HEK293T (cell line): Measurements from ENCODE around the gene DCAF8.

Source experiments
- CTCF ChIA-PET: fragments of 350-600 bp; formaldehyde crosslinking; extraction: SDS; loops from one replicate; lab custom pipeline; 2021; ENCODE audit warnings: antibody characterized with exemption, inconsistent platforms; lab: Yijun Ruan, JAX
- POLR2A ChIA-PET: fragments of 350-600 bp; formaldehyde crosslinking; extraction: SDS; loops from one replicate; lab custom pipeline; 2020; ENCODE audit warnings: antibody characterized with exemption, inconsistent platforms; lab: Yijun Ruan, JAX
- DNase-seq: peaks from one replicate; pipeline ENCODE4 v3.0.0; 2012; ENCODE audit warnings: mixed read lengths; ENCODE audit errors: extremely low spot score
- ARNT ChIP-seq: fragments of 450-650 bp; IDR thresholded peaks from 2 replicates; pipeline ENCODE4 v1.6.1; 2017; ENCODE audit warnings: mild to moderate bottlenecking
- BHLHE40 ChIP-seq: fragments of 450-650 bp; IDR thresholded peaks from 2 replicates; pipeline ENCODE4 v1.6.1; 2016; ENCODE audit warnings: mild to moderate bottlenecking, moderate library complexity, borderline replicate concordance
- CTBP1 ChIP-seq: fragments of 450-650 bp; IDR thresholded peaks from 2 replicates; pipeline ENCODE4 v1.6.1; 2016; ENCODE audit warnings: borderline replicate concordance
- ELF4 ChIP-seq: fragments of 450-650 bp; IDR thresholded peaks from 2 replicates; pipeline ENCODE4 v1.6.1; 2017; ENCODE audit warnings: antibody characterized with exemption
- FOXA1 ChIP-seq: fragments of 450-650 bp; IDR thresholded peaks from 2 replicates; pipeline ENCODE4 v1.6.1; 2016; ENCODE audit warnings: mild to moderate bottlenecking
- FOXK2 ChIP-seq: fragments of 450-650 bp; IDR thresholded peaks from 2 replicates; pipeline ENCODE4 v1.6.1; 2016; ENCODE audit warnings: mild to moderate bottlenecking
- FOXM1 ChIP-seq: fragments of 450-650 bp; IDR thresholded peaks from 2 replicates; pipeline ENCODE4 v1.6.1; 2017; ENCODE audit warnings: mild to moderate bottlenecking, borderline replicate concordance
- HDGF ChIP-seq: fragments of 450-650 bp; IDR thresholded peaks from 2 replicates; pipeline ENCODE4 v1.6.1; 2017; ENCODE audit warnings: antibody characterized with exemption, borderline replicate concordance
- L3MBTL2 ChIP-seq: fragments of 450-650 bp; conservative IDR thresholded peaks from 2 replicates; pipeline ENCODE4 v1.6.1; 2016; ENCODE audit warnings: mild to moderate bottlenecking
- LEF1 ChIP-seq: fragments of 450-650 bp; IDR thresholded peaks from 2 replicates; pipeline ENCODE4 v1.6.1; 2017; ENCODE audit warnings: mild to moderate bottlenecking, borderline replicate concordance
- NFRKB ChIP-seq: fragments of 450-650 bp; IDR thresholded peaks from 2 replicates; pipeline ENCODE4 v1.6.1; 2016; ENCODE audit warnings: mild to moderate bottlenecking, moderate library complexity
- SP1 ChIP-seq: fragments of 450-650 bp; IDR thresholded peaks from 2 replicates; pipeline ENCODE4 v1.6.1; 2017
- SUZ12 ChIP-seq: fragments of 450-650 bp; IDR thresholded peaks from 2 replicates; pipeline ENCODE4 v1.6.1; 2016; ENCODE audit warnings: mild to moderate bottlenecking
- TARDBP ChIP-seq: fragments of 450-650 bp; IDR thresholded peaks from 2 replicates; pipeline ENCODE4 v1.6.1; 2016
- ZNF384 ChIP-seq: fragments of 450-650 bp; IDR thresholded peaks from 2 replicates; pipeline ENCODE4 v1.6.1; 2016
- TF ChIP-seq, protein P1 (sequence below): fragments of 450-650 bp; IDR thresholded peaks from 2 replicates; pipeline ENCODE4 v1.6.1; 2016

DCAF8 gene

GRCh38 chr1:160257411-160258015 is 4.8 kb downstream of the DCAF8 start:
- POLR2A ChIA-PET = interaction anchor here (1.1 kb wide), 1 partner anchor 27 kb away, joined by 3 read pairs; the partner anchor contains the start of gene PEX19
- DNase-seq = no peak
- CTCF ChIA-PET = interaction anchor here (0.5 to 0.6 kb wide), 2 partner anchors 64 to 149 kb away, joined by 3 to 4 read pairs; no protein-coding TSS in a partner anchor
- TF ChIP-seq CTBP1 = no peak
- TF ChIP-seq, protein P1, sequence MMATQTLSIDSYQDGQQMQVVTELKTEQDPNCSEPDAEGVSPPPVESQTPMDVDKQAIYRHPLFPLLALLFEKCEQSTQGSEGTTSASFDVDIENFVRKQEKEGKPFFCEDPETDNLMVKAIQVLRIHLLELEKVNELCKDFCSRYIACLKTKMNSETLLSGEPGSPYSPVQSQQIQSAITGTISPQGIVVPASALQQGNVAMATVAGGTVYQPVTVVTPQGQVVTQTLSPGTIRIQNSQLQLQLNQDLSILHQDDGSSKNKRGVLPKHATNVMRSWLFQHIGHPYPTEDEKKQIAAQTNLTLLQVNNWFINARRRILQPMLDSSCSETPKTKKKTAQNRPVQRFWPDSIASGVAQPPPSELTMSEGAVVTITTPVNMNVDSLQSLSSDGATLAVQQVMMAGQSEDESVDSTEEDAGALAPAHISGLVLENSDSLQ = no peak
- no peak for TF ChIP-seq HDGF
- no peak for TF ChIP-seq FOXA1
- TF ChIP-seq BHLHE40 = no peak
- no peak for TF ChIP-seq L3MBTL2
- TF ChIP-seq SP1 = no peak
- no peak for TF ChIP-seq FOXM1
- no peak for TF ChIP-seq FOXK2
- no peak for TF ChIP-seq ZNF384
- no peak for TF ChIP-seq ARNT
- no peak for TF ChIP-seq NFRKB
- TF ChIP-seq SUZ12 = no peak
- no peak for TF ChIP-seq LEF1
- TF ChIP-seq ELF4 = no peak
- TF ChIP-seq TARDBP = no peak

DNA sequence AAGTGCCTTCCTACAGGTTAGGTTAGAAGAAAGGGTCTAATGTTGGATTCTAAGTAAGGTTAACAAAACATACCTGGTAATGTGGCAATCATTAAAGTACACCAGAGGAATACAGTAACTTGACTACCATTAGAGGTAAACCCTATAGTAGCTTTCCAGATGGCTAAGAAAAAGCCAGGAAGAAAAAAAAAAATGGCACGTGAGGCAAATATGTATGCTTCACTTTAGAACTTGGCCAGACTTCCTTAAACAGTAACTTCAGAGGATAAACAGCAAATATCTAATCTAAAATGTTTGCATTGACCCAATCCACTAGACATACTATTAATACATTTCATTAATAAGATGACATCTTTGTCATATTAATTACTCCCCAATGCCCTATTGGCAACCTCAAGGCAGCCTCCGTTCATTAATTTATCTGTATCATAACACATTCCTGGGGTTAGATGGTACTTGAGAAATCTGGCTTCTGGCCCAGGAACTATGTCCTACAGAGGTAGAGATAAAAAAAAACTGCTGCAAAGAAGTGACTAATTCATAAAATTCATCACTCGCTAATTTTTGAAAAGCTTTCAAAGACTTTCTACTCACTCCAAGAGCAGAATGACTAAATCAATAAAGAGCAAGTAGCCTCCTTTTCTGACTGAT is 5.8 kb downstream of the DCAF8 start:
- ChIA-PET CTCF (interaction anchor here (0.6 kb wide), 1 partner anchor 35 kb away, joined by 3 read pairs; no protein-coding TSS in a partner anchor), POLR2A (interaction anchor here (1.1 kb wide), 1 partner anchor 28 kb away, joined by 3 read pairs; the partner anchor contains the start of gene PEX19)
- DNase-seq = no peak
- TF ChIP-seq ARNT (no peak), CTBP1 (no peak), LEF1 (no peak), FOXK2 (no peak), ELF4 (no peak), TARDBP (no peak), BHLHE40 (no peak), NFRKB (no peak)
- TF ChIP-seq, protein P1 = no peak

- TF ChIP-seq ZNF384 (no peak), L3MBTL2 (no peak), HDGF (no peak), ELF4 (no peak), SUZ12 (no peak), CTBP1 (no peak), TARDBP (no peak), SP1 (no peak)
- DNase-seq = no peak
- ChIA-PET POLR2A (no interaction called here), CTCF (no interaction called here)
Measured at GRCh38 chr1:160255781-160256300, 6.5 kb downstream of the DCAF8 start.

GRCh38 chr1:160251687-160252526 is 10.4 kb downstream of the DCAF8 start:
- peak; percentile 72 for TF ChIP-seq FOXK2
- TF ChIP-seq FOXA1 = no peak
- peak; percentile 78 for DNase-seq
- POLR2A ChIA-PET = interaction anchor here (1.1 to 1.8 kb wide), 4 partner anchors 9 to 150 kb away, joined by 3 to 9 read pairs (median 6); partner anchors contain the start of gene DCAF8
- CTCF ChIA-PET = interaction anchor here (0.6 to 2.1 kb wide), 29 partner anchors 8 to 702 kb away, joined by 3 to 25 read pairs (median 5); partner anchors contain the start of genes CASQ1 and IGSF8

GRCh38 chr1:160251011-160251410 is 11.3 kb downstream of the DCAF8 start:
- DNase-seq = no peak
- no peak for TF ChIP-seq CTBP1
- no peak for TF ChIP-seq LEF1
- ChIA-PET POLR2A (interaction anchor here (1.2 kb wide), 1 partner anchor 149 kb away, joined by 3 read pairs; no protein-coding TSS in a partner anchor), CTCF (interaction anchor here (0.7 to 2.1 kb wide), 8 partner anchors 10 to 703 kb away, joined by 3 to 16 read pairs (median 8); partner anchors contain the start of genes CASQ1 and IGSF8)

- ChIA-PET CTCF (interaction anchor here (1.6 kb wide), 1 partner anchor 27 kb away, joined by 5 read pairs; no protein-coding TSS in a partner anchor), POLR2A (no interaction called here)
- TF ChIP-seq LEF1 (no peak), TARDBP (no peak), ELF4 (no peak), FOXA1 (no peak), ZNF384 (no peak), SUZ12 (no peak), CTBP1 (no peak), NFRKB (no peak), HDGF (no peak), L3MBTL2 (no peak), ARNT (no peak), BHLHE40 (no peak), SP1 (no peak), FOXM1 (no peak), FOXK2 (no peak)
- TF ChIP-seq, protein P1 = no peak
- no peak for DNase-seq
Measured at GRCh38 chr1:160247053-160247452, 15.3 kb downstream of the DCAF8 start.
